HepG2 (cell line): ENCODE results near the gene R3HCC1L. TPM values are rescaled to one million over a fixed set of nuclear protein-coding genes. Genes with fewer than 3 reads are reported as not detected.
A peak's percentile ranks its signal among the peaks of the same experiment; 100 is the strongest.

ENCODE experiments used
- CBX5 ChIP-seq: sonication (generic); formaldehyde crosslinking; IDR thresholded peaks from 2 replicates; pipeline ENCODE4 v1.4.0; 2020; ENCODE audit warnings: missing genetic modification reagents, borderline replicate concordance
- MAFG ChIP-seq: sonication (generic); formaldehyde crosslinking; IDR thresholded peaks from 2 replicates; pipeline ENCODE4 v1.5.1; 2020; ENCODE audit warnings: mild to moderate bottlenecking, missing genetic modification reagents
- NCOA2 ChIP-seq: sonication (generic); formaldehyde crosslinking; IDR thresholded peaks from 2 replicates; pipeline ENCODE4 v1.8.0; 2022; ENCODE audit warnings: inconsistent platforms
- RFXAP ChIP-seq: sonication (generic); formaldehyde crosslinking; IDR thresholded peaks from 2 replicates; pipeline ENCODE4 v1.4.0; 2020; ENCODE audit warnings: missing genetic modification reagents, borderline replicate concordance
- RNF2 ChIP-seq: fragments of 450-650 bp; conservative IDR thresholded peaks from 2 replicates; pipeline ENCODE4 v1.6.1; 2016; ENCODE audit warnings: low read depth
- SOX6 ChIP-seq, 2 experiments: fragments of 450-650 bp in 1 of 2; sonication (generic) in 1 of 2; formaldehyde crosslinking in 1 of 2; IDR thresholded peaks; 2 replicates each; pipeline versions ENCODE4 v1.4.0 to v1.6.1; 2017 to 2020; ENCODE audit warnings: antibody characterized with exemption in 1 of 2, mild to moderate bottlenecking in 1 of 2, missing genetic modification reagents in 1 of 2
- ZNF333 ChIP-seq: sonication (generic); formaldehyde crosslinking; IDR thresholded peaks from 2 replicates; pipeline ENCODE4 v1.4.0; 2020; ENCODE audit warnings: mild to moderate bottlenecking, missing genetic modification reagents, borderline replicate concordance
- ZNF615 ChIP-seq: sonication (generic); formaldehyde crosslinking; IDR thresholded peaks from 2 replicates; pipeline ENCODE4 v1.5.0; 2020; ENCODE audit warnings: mild to moderate bottlenecking, missing genetic modification reagents, borderline replicate concordance
- polyA plus RNA-seq, 8 experiments: library from polyadenylated mRNA; depleted of rRNA in 3 of 8; stranded (reverse) in 7 of 8; unstranded in 1 of 8; fragments of >200 nt; fragmentation: Illumina TruSeq in 4 of 8; extraction: Trizol in 4 of 8; gene quantifications; 2 replicates each; pipeline versions ENCODE4 v1.2.1 to v1.2.3, GENCODE V29; 2011 to 2016; ENCODE audit warnings: low read depth in 4 of 8, missing spikeins in 1 of 8, mixed read lengths in 1 of 8; ENCODE audit not compliant: insufficient read depth in 1 of 8
- total RNA-seq, 5 experiments: library from RNA; depleted of rRNA; stranded (reverse); fragments of >200 nt; fragmentation: Illumina TruSeq; extraction: Trizol; gene quantifications; 2 replicates each; pipeline ENCODE4 v1.2.3, GENCODE V29; 2016; ENCODE audit warnings: low read depth in 1 of 5
- TF ChIP-seq, protein P1 (sequence below): sonication (generic); formaldehyde crosslinking; IDR thresholded peaks from 2 replicates; pipeline ENCODE4 v1.9.0; 2022; ENCODE audit warnings: missing genetic modification reagents, mild to moderate bottlenecking, borderline replicate concordance
- TF ChIP-seq, protein P2 (sequence below): sonication (generic); formaldehyde crosslinking; IDR thresholded peaks from 2 replicates; pipeline ENCODE4; 2020; ENCODE audit warnings: missing genetic modification reagents, mild to moderate bottlenecking, borderline replicate concordance
- TF ChIP-seq, protein P3 (sequence below): sonication (generic); formaldehyde crosslinking; IDR thresholded peaks from 2 replicates; pipeline ENCODE4 v1.4.0; 2020; ENCODE audit warnings: mild to moderate bottlenecking, missing genetic modification reagents
- TF ChIP-seq, protein P4 (sequence below): sonication (generic); formaldehyde crosslinking; IDR thresholded peaks from 2 replicates; pipeline ENCODE4 v1.8.0; 2022; ENCODE audit warnings: mild to moderate bottlenecking, missing genetic modification reagents, moderate library complexity
- TF ChIP-seq, protein P5 (sequence below): sonication (generic); formaldehyde crosslinking; IDR thresholded peaks from 2 replicates; pipeline ENCODE4 v1.5.1; 2020; ENCODE audit warnings: mild to moderate bottlenecking, missing genetic modification reagents, moderate library complexity

R3HCC1L gene
- total and polyA plus RNA-seq, 2 of the 13 experiments (the other 11 are each of a cell fraction or from before 2014, with no cell fraction given): 6.5 to 12.2 TPM

DNA sequence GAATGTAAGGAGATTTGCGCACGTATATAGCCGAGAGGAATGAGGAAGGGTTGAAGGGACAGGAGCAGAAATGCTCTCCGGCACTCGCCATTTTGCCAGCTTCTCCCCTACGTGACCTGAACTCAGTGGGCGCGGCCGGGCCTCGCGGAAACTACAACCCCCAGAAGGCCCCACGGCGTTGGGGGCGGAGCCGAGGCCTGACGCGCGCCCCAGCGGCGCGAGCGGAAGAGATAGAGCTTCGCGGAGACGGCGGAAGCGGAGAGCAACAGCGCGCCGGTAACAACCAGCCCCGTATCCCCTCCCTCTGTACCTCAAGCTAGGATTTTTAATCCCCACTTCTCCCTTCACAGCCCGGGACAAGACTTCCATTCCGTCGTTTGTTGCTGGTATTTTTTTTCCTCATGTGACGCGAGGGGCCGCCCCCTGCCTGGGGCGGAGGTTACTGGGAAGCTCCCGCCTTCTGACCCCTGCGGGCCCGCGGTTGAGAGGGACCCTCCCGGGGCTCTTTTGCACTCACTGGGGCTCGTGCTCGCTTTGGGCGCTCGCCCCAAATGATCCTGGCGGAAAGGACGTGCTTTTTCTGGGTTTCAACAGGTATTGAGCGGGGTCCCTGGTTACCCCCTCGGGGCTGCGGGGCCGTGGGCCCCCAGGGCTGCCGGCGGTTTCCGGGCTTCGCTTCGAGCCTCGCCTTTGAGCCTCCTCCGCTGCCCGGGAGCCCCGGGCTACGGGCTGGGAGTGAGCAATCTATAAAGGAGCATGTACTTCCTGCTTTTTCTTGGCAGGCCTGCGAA, at the start of gene R3HCC1L (continued):
- TF ChIP-seq, protein P1, sequence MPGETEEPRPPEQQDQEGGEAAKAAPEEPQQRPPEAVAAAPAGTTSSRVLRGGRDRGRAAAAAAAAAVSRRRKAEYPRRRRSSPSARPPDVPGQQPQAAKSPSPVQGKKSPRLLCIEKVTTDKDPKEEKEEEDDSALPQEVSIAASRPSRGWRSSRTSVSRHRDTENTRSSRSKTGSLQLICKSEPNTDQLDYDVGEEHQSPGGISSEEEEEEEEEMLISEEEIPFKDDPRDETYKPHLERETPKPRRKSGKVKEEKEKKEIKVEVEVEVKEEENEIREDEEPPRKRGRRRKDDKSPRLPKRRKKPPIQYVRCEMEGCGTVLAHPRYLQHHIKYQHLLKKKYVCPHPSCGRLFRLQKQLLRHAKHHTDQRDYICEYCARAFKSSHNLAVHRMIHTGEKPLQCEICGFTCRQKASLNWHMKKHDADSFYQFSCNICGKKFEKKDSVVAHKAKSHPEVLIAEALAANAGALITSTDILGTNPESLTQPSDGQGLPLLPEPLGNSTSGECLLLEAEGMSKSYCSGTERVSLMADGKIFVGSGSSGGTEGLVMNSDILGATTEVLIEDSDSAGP (CRISPR knock-in tag): peak; percentile 65; the same call in 1 of the 2 replicates
- TF ChIP-seq, protein P2, sequence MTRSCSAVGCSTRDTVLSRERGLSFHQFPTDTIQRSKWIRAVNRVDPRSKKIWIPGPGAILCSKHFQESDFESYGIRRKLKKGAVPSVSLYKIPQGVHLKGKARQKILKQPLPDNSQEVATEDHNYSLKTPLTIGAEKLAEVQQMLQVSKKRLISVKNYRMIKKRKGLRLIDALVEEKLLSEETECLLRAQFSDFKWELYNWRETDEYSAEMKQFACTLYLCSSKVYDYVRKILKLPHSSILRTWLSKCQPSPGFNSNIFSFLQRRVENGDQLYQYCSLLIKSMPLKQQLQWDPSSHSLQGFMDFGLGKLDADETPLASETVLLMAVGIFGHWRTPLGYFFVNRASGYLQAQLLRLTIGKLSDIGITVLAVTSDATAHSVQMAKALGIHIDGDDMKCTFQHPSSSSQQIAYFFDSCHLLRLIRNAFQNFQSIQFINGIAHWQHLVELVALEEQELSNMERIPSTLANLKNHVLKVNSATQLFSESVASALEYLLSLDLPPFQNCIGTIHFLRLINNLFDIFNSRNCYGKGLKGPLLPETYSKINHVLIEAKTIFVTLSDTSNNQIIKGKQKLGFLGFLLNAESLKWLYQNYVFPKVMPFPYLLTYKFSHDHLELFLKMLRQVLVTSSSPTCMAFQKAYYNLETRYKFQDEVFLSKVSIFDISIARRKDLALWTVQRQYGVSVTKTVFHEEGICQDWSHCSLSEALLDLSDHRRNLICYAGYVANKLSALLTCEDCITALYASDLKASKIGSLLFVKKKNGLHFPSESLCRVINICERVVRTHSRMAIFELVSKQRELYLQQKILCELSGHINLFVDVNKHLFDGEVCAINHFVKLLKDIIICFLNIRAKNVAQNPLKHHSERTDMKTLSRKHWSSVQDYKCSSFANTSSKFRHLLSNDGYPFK (CRISPR knock-in tag): peak; percentile 41; the same call in 1 of the 2 replicates
- TF ChIP-seq ZNF333 (CRISPR knock-in tag): no peak
- TF ChIP-seq, protein P3, sequence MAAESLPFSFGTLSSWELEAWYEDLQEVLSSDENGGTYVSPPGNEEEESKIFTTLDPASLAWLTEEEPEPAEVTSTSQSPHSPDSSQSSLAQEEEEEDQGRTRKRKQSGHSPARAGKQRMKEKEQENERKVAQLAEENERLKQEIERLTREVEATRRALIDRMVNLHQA (CRISPR knock-in tag): no peak
- TF ChIP-seq, protein P4, sequence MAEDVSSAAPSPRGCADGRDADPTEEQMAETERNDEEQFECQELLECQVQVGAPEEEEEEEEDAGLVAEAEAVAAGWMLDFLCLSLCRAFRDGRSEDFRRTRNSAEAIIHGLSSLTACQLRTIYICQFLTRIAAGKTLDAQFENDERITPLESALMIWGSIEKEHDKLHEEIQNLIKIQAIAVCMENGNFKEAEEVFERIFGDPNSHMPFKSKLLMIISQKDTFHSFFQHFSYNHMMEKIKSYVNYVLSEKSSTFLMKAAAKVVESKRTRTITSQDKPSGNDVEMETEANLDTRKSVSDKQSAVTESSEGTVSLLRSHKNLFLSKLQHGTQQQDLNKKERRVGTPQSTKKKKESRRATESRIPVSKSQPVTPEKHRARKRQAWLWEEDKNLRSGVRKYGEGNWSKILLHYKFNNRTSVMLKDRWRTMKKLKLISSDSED (CRISPR knock-in tag): no peak
- TF ChIP-seq MAFG: no peak
- TF ChIP-seq NCOA2: peak; percentile 15; the same call in 1 of the 2 replicates
- peak; percentile 58; the same call in 1 of the 2 replicates for TF ChIP-seq RFXAP (CRISPR knock-in tag)
- TF ChIP-seq, protein P5, sequence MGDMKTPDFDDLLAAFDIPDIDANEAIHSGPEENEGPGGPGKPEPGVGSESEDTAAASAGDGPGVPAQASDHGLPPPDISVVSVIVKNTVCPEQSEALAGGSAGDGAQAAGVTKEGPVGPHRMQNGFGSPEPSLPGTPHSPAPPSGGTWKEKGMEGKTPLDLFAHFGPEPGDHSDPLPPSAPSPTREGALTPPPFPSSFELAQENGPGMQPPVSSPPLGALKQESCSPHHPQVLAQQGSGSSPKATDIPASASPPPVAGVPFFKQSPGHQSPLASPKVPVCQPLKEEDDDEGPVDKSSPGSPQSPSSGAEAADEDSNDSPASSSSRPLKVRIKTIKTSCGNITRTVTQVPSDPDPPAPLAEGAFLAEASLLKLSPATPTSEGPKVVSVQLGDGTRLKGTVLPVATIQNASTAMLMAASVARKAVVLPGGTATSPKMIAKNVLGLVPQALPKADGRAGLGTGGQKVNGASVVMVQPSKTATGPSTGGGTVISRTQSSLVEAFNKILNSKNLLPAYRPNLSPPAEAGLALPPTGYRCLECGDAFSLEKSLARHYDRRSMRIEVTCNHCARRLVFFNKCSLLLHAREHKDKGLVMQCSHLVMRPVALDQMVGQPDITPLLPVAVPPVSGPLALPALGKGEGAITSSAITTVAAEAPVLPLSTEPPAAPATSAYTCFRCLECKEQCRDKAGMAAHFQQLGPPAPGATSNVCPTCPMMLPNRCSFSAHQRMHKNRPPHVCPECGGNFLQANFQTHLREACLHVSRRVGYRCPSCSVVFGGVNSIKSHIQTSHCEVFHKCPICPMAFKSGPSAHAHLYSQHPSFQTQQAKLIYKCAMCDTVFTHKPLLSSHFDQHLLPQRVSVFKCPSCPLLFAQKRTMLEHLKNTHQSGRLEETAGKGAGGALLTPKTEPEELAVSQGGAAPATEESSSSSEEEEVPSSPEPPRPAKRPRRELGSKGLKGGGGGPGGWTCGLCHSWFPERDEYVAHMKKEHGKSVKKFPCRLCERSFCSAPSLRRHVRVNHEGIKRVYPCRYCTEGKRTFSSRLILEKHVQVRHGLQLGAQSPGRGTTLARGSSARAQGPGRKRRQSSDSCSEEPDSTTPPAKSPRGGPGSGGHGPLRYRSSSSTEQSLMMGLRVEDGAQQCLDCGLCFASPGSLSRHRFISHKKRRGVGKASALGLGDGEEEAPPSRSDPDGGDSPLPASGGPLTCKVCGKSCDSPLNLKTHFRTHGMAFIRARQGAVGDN (CRISPR knock-in tag): peak; percentile 79
- no peak for TF ChIP-seq ZNF615
- TF ChIP-seq SOX6 (IDR thresholded peaks at IDR 0.05): no peak
- peak; percentile 21; the same call in 1 of the 2 replicates for TF ChIP-seq SOX6 (CRISPR knock-in tag; IDR thresholded peaks at IDR 0.05)
- TF ChIP-seq CBX5 (CRISPR knock-in tag): no peak
- no peak for TF ChIP-seq RNF2
